ENCODE results near the gene TNFSF10.

DNA sequence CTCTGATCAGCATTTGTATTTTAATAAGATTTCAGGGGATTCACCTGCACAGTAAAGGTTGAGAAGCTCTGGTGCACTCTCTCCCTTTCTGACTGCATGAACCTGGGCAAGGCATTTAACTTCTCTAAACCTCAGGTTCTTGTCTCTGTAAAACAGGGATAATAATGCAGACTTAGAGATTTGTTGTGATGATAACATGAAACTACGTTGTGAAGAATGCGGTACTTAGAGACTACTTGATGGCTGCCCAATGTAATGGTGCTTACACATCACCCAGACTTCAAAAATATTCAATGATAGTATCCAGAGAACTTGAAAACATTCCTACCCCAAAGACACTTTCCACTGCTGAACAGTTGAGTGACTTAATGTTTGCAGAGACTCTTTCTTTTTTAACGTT lies 19.8 kb upstream of the TNFSF10 start:
- TF ChIP-seq, protein P1, sequence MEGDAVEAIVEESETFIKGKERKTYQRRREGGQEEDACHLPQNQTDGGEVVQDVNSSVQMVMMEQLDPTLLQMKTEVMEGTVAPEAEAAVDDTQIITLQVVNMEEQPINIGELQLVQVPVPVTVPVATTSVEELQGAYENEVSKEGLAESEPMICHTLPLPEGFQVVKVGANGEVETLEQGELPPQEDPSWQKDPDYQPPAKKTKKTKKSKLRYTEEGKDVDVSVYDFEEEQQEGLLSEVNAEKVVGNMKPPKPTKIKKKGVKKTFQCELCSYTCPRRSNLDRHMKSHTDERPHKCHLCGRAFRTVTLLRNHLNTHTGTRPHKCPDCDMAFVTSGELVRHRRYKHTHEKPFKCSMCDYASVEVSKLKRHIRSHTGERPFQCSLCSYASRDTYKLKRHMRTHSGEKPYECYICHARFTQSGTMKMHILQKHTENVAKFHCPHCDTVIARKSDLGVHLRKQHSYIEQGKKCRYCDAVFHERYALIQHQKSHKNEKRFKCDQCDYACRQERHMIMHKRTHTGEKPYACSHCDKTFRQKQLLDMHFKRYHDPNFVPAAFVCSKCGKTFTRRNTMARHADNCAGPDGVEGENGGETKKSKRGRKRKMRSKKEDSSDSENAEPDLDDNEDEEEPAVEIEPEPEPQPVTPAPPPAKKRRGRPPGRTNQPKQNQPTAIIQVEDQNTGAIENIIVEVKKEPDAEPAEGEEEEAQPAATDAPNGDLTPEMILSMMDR (IDR thresholded peaks at IDR 0.05; ENCODE audit: control extremely low read depth in 1 of 3, insufficient read depth in 1 of 3, low read depth in 1 of 3, low read length in 3 of 3): no peak
- TF ChIP-seq CEBPB (IDR thresholded peaks at IDR 0.05; ENCODE audit: low read depth, low read length): no peak
- TF ChIP-seq POLR2A (IDR thresholded peaks at IDR 0.05; ENCODE audit: control extremely low read depth in 1 of 2, low read depth in 2 of 2, low read length in 2 of 2): no peak
- TF ChIP-seq EZH2 (IDR thresholded peaks at IDR 0.05; ENCODE audit: low read depth, low read length, severe bottlenecking): no peak

All from H1 (cell line).